Measurements from ENCODE around the gene TRIM8.

TRIM8 gene, protein sequence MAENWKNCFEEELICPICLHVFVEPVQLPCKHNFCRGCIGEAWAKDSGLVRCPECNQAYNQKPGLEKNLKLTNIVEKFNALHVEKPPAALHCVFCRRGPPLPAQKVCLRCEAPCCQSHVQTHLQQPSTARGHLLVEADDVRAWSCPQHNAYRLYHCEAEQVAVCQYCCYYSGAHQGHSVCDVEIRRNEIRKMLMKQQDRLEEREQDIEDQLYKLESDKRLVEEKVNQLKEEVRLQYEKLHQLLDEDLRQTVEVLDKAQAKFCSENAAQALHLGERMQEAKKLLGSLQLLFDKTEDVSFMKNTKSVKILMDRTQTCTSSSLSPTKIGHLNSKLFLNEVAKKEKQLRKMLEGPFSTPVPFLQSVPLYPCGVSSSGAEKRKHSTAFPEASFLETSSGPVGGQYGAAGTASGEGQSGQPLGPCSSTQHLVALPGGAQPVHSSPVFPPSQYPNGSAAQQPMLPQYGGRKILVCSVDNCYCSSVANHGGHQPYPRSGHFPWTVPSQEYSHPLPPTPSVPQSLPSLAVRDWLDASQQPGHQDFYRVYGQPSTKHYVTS

DNA sequence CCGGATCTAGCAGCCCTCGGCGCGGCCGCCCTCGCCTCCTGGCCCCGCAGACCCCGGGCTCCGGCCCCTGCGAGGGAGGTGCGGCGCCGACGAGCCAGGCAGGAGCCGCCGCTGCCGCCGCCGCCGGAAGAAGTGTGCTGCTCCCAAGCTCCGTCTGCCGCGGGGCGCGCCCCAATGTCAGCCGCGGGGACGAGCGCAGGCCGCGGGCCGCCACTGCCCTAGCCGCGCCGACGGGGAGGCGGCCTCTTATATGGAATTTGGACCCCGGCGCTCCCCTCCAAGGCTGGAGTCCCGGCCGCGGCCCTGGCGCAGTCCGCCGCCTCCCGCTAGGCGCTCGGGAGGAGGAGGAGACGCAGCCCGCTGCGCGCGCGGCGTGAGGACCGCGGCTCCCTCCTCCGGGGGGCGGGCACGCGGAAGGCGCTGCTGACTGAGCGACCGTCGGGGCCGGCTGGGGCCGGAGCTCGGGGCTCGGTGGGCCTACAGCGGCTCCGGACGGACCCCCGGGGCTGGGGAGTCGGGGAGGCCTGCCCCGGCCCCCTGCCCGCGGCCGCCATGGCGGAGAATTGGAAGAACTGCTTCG, at the start of gene TRIM8:
Gene TRIM8 (plus strand): TSS at position 414 of the 580 bp plus-strand sequence. CDS start 139 bp downstream, at position 553.
- DNase-seq: peak; percentile 50

DNA sequence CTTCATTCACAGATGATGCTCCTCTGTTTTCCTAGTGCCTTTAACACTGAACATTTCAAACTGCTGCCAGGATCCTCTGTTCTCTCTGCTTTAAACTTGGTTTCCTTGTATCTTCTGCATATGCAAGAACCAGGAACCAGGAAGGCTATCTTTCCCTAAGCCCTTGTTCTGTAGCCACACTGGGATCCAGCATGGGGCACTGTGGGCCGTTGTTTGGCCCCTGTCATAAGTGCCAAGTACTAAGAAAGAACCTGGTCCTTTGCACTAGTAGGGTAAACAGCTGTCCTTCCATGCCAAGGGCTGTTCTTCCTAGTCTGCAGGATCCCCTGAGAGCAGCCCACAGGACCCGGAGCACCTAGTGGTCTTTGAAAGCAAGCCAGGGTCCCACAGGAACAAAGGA, 49.0 kb upstream of the TRIM8 start:
- DNase-seq: no peak

DNA sequence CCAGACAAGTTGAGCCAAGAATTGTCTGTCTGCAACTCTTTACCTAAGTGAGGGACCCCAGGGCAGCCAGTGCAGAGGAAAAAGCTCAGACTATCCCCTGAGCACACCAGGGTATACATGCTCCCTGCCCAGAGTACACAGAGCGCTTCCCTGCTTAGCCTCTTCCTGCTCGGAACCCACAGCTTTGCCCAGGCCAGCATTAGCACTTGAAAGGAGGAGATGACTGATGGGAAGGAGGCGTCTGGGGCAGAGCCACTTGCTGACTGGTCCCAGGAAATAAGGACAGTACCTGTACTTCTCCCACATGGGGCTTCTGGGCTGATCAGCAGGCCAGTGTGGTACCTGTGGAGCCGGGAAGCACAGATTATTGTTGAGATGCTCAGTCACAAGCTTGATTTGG, 48.4 kb upstream of the TRIM8 start:
- no peak for DNase-seq

DNA sequence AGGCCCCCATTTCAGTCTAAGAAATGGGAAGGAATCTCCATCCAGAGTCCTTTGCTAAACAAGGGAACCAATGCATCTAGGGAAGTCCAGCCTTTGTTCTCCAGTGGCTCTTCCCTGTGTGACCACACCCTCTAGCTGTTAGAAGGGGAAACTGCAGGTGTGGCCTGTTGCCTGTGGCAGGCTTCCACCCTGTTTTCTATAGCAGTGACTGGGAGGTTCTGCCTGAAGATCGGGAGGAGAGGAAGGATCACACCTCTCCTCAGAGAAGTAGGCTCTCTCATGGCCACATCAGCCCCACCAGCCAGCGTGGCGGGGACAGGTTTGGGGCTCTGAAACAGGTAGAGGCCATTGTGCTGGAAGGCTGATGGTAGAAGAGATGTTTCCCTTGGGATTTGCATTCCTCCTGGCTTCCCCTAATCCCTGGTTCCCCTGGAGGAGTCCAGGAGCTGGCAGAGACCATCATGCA, 47.7 kb upstream of the TRIM8 start:
- DNase-seq: peak; percentile 60

DNA sequence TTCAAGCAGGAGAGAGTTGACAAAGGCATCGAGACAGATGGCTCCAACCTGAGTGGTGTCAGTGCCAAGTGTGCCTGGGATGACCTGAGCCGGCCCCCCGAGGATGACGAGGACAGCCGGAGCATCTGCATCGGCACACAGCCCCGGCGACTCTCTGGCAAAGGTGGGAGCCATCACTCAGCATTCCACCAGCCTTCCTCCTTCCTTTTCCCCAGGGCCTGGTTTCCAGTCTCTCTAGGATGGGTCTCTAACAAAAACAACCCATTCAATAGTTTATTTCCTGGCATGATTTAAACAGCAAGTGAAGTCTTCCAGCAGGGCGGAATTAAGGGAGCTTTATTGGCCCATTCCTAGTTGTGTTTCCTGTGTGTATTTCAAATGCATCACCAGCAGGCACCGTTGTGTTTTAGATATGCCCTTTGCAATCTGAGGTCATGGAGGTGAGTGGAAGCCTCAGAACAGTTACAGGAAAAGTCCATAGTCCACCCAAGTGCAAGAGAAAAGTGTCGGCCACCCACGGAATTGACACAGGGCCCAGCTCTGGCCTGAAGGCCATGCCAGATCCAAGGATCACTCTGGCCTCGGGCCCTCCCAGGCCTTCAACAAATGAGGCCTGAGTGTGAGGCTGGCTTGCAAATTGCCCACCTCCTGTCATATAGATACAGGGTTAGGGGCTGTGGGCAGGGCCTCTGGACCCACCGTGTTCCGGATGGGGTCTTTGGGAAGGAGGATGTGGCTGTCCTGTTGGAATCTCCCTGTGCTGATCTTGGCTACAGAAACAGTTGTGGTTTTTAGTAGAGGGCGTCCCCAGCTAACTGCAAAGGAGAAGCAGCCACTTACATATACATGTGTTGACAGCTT, 46.9 kb upstream of the TRIM8 start:
- DNase-seq: peak; percentile 46

DNA sequence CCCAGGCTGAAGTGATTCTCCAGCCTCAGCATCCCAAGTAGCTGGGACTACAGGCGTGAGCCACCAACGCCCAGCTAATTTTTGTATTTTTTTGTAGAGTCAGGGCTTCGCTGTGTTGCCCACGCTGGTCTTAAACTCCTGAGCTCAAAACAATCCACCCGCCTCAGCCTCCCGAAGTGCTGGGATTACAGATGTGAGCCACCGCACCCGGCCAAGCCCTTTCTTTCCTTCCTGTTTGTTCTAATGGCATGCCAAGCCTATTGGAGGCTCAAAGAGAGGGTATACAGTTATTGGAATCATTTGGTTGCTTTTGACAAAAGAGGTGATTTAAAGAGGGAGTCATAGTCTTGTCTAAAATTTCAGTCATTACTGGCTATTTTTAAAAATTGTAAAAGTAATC, 46.0 kb upstream of the TRIM8 start:
- DNase-seq: no peak

DNA sequence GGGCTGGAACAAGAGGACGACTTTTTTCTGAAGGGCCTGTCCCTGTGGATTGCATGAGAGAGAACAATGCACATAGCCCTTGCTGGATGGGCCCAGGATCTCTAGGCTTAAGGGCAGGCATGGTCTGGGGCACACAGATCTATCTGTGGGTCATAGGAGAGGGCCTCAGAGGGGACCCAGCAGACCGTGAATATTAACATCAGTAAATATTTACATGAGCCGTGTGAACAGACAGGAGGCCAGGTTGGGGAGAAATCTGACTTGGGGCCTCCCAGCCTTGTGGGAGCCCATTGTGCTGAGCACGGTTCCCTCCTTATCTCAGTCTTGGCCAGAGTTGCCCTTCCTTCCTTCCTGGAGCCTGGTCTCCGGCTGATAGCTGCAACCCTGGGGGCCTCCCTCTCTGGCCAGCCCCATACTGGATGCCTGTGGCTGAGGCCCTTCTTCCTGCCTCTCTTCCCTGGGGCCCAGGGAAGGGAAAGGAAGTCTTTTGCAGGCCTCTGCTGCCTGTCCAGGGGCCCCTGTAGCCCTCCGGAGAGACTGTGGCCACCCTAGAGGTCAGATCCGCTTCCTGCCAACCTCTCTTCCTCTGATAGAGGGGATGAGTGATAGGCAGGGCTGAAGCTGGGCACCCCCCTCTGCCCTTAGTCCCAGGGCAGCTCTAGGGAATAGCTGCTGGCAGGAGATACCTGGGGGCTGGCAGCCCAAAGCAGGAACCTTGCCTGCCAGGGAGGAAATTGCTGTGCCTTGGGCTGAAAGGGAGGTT, 44.5 kb upstream of the TRIM8 start:
- no peak for DNase-seq

DNA sequence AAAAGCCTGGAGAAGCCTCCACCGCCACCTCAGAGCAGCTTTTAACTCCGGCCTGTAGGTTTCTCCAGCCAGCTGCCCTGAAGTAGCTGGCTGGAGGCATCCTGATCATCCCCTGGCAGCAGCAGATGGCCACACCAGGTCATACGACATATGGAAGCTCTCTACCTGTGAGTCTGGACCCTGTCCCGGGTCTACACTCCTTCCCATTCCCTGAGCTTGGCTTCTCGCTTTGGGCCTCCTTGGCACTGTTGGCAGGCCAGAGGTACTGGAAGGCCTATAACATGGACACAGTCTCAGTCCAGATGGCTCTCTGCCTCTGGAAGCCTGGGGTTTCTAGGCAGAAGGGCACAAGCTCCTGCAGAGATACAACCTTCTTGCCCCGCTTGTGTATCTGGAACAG, 43.5 kb upstream of the TRIM8 start:
- DNase-seq: no peak

DNA sequence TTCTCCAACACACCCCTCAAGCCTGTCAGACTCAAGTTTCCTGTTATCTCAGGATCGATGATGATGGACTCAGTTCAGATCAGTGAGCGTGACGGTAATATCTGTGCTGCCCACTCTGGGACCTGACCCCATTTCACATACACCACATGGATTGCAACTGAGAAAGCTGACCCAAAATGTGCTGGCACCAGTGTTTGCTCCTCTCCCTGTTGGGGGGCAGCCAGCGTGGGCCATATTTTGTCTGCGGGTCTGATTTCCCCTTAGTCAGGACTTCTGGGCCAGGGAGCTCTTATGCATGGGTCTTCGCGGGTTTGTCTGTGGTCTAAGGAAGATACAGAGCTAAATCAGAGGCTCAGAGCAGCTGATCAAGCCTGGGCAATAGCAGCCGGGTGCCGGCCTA, 42.6 kb upstream of the TRIM8 start:
- no peak for DNase-seq

DNA sequence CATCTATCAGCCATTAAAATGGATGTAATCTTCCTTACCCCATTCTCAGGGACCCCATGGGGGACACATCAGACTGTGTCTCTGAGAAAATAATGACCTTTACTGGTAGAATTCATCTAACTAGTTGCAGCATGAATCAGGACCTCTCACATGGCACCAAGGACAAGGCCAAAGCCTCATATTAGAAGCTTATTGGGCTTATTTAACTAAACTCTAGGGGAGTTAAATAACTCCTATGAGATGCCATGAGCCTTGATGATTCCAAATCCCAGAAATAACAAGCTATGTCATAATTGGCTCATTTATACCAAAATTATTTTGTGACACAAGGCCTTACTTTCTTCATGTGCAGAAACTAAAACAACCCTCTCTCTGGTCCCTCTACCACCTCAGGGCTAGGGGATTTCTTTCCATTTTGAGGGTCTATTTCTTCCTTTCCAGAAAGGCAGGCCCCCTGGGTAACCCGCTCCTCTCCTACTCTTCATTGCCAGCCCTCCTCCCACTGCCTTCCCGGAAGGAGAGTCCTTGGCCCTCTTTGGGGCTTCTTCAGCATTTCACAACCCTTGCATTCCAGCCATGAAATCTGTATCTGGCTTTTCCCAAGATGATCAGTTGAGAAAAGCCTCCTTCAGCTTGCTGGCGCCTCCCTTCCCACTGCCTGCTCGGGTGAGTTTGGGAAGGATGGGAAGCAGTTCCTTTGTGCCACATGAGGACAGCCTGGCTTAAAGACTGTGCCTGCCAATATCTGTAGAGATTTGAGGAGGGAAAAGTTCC, 41.8 kb upstream of the TRIM8 start:
- DNase-seq: no peak

DNA sequence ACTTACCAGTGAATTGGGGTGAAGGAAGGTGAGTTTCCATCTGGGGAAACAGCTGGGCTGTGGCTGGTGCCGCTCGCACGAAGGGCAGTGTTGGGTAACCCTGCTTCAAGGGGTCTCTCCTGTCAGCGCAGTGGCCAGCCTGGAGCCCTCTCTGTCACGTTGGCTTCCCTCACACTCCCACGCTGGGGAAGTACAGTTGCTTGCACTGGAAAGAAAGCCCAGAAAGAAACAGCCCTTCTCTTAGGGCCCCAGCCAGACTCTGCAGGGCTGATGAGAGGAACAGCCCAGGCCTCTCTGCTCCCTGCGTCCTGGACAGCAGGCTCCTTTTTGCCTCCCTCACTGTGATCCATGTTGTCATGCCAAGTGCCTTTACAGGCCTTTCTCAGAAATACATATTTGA, 40.3 kb upstream of the TRIM8 start:
- no peak for DNase-seq

DNA sequence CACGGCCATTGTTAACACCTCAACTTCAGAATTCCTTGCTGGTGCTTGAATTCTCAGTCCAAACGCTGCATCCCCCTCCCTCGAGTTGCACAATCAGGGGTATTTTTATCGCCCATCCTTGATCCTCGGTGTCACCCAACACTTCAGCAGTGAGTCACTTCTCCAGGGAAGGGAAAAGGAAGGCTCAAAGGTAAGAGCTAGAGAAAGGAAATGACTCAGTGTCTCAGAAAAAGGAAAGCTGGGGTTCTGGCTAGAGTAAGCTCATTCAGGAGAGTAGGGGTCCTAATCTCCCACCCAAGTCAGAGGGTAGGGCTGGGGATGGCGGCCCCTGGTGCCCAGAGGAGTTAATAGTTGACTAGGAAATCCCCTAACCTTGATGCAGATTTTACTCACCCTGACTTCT, 39.8 kb upstream of the TRIM8 start:
- DNase-seq: no peak

DNA sequence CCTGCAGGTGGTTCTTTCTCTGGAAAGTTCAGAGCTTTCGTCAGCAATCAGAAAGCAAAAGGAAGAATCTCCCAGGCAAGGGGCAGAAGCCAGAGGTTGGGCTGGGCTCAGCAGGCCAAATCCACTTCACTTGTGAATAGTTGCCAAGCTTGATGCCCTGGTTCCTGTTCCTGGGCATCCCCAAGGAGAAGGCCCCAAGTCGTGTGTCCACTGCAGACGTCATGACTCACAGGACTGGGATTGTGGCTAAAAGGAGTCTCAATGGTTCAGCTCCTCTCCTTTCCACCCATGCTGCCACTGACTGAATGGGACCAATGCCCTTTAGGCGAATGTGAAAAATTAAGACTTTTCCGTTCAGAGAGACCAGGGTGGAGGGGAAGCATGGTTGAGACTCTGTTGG, 38.6 kb upstream of the TRIM8 start:
- DNase-seq: no peak

DNA sequence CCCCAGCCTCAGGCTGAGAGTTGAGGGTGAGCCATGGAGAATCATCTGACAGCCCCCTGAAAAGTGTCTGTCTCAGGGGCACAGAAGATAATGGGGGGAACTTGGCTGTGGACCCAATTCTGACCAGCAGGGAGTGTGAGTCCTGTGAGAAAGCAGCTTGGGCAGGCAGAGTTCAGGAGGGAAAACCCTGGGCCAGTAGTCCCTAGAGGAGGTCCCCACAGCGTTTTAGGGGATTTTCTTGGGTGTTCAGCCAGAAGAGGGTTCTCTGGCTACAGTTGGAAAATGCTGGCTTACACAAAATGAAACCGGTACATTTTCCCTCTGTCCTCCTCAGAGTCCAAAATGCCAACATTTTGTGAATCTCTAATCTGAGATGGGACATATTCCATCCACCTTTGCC, 35.8 kb upstream of the TRIM8 start:
- DNase-seq: no peak

DNA sequence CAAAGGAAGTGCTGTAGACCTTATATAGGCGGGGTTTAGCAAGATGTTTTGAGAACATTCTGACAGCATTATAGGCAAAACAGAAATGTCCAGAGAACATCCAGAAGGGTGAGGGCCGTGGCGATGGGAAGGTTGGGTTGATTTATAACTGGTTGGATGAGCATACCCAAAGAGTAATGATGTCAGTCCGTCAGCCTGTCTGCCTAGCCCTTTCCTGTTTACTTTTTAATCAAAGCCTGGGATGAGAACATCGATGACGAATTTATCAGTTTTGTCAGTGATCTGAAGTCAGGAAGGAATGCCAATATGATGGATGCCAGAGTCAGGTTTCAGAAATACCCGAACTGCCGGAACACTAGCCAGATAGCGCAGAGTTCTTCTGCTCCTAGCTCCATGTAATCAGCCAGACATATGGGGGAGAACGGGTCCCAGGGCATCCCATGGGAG, 33.8 kb upstream of the TRIM8 start:
- no peak for DNase-seq

DNA sequence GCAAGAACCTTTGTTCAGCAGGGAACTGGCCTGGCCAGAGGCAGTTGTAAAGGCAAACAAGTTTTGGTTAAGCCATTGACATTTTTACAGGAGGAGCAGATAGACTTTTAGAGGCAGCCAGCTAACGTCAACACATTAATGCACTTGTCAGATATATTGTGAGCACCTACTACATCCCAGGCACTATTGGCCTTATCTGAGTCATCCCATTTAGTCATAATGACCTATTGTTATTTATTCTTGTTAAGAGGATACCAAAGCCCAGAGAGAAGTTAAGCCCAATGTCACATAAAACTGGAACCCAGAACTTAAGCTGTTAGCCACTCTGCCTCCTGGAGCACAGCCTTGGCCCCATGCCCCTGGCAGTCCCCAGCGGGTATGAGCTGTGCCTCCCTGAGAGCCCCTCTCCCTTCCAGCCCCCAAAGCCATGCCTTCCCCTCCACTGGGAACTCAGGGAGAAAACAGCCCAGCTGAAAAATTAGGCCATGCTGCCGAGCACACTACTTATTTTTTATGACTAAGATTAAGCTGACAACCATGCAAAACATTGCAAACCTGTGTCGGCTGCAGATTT, 32.7 kb upstream of the TRIM8 start:
- no peak for DNase-seq

DNA sequence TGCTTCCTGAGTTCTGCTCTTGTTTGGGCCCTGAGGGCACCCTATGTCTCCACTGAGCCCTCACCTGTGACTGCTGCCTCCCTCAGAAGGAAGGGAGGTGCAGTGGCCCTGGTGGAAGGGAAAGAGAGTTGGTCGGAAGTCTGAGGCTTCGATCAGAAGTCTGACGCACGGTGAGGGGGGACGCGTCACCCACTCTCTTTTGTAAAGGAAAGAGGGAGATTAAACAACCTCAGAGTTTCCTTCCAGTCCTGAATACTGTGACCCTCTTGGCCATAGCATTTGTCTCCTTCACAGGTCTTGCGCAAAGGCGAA, 31.4 kb upstream of the TRIM8 start:
- no peak for DNase-seq

DNA sequence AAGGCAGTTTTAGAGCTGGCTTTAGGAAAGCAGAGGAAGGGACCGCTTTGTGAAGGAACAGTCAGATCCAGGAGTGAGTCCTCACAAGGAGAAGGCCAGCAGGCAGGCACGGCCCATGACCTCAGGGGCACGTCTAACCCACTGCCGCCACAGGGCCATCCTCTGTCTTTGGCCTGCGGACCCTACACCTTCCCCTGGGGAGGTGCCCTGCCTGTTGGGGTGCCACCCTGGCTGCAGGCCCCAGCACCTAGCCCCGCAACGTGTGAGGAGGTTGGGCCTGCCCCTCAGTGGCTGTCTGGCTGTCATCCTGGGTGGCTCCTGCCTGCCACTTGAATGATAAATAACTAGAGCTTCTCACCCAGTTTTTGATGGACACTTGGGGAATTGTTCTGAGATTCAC, 31.0 kb upstream of the TRIM8 start:
- no peak for DNase-seq

DNA sequence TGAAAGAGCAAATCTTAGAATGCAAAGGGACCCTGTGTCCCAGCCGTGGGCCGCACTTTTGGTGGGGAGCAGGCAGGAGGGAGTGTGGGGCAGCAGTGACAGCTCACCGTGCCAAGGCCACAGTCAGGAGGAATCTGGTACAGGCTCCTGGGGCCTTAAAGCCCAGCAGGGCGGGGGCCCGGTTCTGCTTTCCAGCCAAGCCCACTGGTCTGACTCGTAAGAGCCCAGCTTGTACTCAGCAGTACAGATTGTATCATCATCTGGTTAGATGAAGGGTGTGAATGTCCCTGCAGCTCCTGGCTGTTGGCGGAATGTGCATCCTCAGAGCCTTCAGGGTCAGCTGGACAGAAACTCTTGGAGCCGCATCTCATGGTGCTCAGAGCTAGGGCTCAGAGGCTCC, 30.5 kb upstream of the TRIM8 start:
- no peak for DNase-seq

DNA sequence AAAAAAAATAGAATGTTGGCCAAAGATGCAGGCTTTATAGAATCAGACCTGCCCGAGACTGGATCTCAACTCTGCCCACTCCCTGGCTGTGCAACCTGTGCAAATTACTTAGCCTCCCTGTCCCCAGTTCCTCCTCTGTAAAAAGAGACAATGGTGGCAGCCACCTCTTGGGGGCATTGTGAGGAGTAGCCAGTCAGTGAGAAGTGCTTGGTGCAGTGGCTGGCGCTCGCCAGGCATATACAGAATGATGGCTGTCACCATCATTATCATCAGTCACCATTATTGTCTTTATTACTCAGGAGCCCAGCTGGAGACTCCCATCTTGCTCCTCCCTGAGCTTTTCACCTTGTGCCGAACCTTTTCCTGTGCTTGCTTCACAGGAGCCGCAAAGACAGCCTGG, 29.4 kb upstream of the TRIM8 start:
- no peak for DNase-seq

DNA sequence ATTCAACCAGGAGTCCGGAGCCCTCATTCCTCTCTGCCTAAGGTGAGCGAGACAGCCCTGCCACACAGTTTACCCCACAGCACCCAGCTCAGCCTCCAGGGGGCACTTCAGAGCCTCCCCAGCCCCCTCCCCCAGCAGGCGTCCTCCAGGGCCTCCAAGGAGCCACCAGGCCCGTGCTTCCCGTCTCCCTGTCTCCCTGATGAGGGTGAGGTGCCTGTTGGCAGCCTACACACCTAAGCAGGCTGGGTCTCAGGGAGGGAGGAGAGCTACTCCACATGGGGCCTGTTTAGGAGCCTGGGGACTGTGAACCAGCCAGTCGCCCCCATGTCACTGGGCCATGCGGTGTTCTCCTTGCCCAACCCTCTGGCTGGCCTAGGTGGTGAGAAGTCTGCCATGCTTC, 28.9 kb upstream of the TRIM8 start:
- no peak for DNase-seq

Measured in MV-4-11 (cell line).